Vagina (tissue), 2 donors: ENCODE results near the gene CHST14.

Experiments used
- POLR2AphosphoS5 ChIP-seq, 2 donors: sonication (generic); formaldehyde crosslinking; IDR thresholded peaks; one replicate each; pipeline ENCODE4 v1.9.0; 2017; ENCODE audit warnings: antibody characterized with exemption in 2 of 2, mild to moderate bottlenecking in 2 of 2, low read depth in 1 of 2; ENCODE audit not compliant: insufficient read depth in 1 of 2
- TF ChIP-seq, protein P1 (sequence below), 3 experiments: fragments of 450-650 bp in 2 of 3; fragments of 200-600 bp in 1 of 3; sonication (generic) in 1 of 3; IDR thresholded peaks; one replicate each; pipeline ENCODE4 v1.5.1; 2017 to 2019; ENCODE audit warnings: antibody characterized with exemption in 3 of 3, mild to moderate bottlenecking in 2 of 3, moderate library complexity in 2 of 3

- TF ChIP-seq, protein P1, sequence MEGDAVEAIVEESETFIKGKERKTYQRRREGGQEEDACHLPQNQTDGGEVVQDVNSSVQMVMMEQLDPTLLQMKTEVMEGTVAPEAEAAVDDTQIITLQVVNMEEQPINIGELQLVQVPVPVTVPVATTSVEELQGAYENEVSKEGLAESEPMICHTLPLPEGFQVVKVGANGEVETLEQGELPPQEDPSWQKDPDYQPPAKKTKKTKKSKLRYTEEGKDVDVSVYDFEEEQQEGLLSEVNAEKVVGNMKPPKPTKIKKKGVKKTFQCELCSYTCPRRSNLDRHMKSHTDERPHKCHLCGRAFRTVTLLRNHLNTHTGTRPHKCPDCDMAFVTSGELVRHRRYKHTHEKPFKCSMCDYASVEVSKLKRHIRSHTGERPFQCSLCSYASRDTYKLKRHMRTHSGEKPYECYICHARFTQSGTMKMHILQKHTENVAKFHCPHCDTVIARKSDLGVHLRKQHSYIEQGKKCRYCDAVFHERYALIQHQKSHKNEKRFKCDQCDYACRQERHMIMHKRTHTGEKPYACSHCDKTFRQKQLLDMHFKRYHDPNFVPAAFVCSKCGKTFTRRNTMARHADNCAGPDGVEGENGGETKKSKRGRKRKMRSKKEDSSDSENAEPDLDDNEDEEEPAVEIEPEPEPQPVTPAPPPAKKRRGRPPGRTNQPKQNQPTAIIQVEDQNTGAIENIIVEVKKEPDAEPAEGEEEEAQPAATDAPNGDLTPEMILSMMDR (IDR thresholded peaks at IDR 0.05) = no peak
- TF ChIP-seq POLR2AphosphoS5 (IDR thresholded peaks at IDR 0.05; ENCODE audit: insufficient read depth in 1 of 2, low read depth in 1 of 2) = peak in 1 of 2 donors; percentile 14
Measured at GRCh38 chr15:40501487-40501886, 30.7 kb downstream of the CHST14 start.
